HCT116 (cell line): ENCODE measurements around the gene DCLRE1A. TPM values are rescaled to one million over a fixed set of nuclear protein-coding genes. Genes with fewer than 3 reads are reported as not detected.

Experiments used
- CBX3 ChIP-seq: IDR thresholded peaks from 2 replicates; pipeline ENCODE4 v1.6.1; 2012; ENCODE audit warnings: low read depth
- EZH2phosphoT487 ChIP-seq: fragments of 200-600 bp; IDR thresholded peaks from 2 replicates; pipeline ENCODE4 v1.6.1; 2018; ENCODE audit warnings: antibody characterized with exemption, borderline replicate concordance
- FOSL1 ChIP-seq: IDR thresholded peaks from 2 replicates; pipeline ENCODE4 v1.6.1; 2012; ENCODE audit warnings: low read depth
- MAX ChIP-seq: IDR thresholded peaks from 2 replicates; pipeline ENCODE4 v1.6.1; 2012
- SIN3A ChIP-seq: IDR thresholded peaks from 2 replicates; pipeline ENCODE4 v1.6.1; 2012; ENCODE audit warnings: low read depth
- total RNA-seq: library from RNA; stranded (reverse); gene quantifications from one replicate; pipeline ENCODE4 v1.2.1, GENCODE V29; 2021; ENCODE audit not compliant: unreplicated experiment
- TF ChIP-seq, protein P1 (sequence below): IDR thresholded peaks from 2 replicates; pipeline ENCODE4 v1.6.1; 2011; ENCODE audit warnings: mild to moderate bottlenecking, low read length, moderate library complexity; ENCODE audit not compliant: insufficient replicate concordance; ENCODE audit errors: extremely low read depth
- TF ChIP-seq, protein P2 (sequence below): IDR thresholded peaks from 2 replicates; pipeline ENCODE4 v1.6.1; 2012

Gene DCLRE1A
- total RNA-seq, 1 experiment from 2014 or later, result 13.9 TPM

DNA sequence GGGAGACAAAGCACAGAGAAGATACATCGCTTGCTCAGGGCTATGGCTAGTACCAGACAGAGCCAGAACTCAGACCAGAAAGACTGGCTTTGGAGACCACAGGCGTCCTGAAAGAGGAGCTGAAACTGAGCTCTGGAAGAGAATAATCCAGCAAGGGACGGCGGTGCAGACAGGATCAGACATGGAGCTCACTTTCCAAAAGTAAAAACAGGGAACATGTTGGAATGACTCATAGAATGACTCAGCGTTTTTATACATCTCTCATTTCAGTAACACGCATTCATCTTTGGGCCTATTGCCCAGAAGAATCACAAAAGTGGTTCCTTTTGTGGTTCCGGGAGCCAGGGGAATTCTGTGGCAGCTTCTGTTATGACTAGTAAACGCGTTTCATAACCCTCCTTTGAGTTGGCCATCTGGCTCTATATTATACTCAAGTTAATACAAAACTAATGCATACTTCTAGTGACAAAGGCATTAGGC, 65.2 kb downstream of the DCLRE1A start (continued):
- 0 out of 2 replicates have a peak, but pooled peaks have one; percentile 17 for TF ChIP-seq MAX
- TF ChIP-seq CBX3, result peak; percentile 39; the same call in 1 of the 2 replicates
- no peak for TF ChIP-seq EZH2phosphoT487
- TF ChIP-seq, protein P1, sequence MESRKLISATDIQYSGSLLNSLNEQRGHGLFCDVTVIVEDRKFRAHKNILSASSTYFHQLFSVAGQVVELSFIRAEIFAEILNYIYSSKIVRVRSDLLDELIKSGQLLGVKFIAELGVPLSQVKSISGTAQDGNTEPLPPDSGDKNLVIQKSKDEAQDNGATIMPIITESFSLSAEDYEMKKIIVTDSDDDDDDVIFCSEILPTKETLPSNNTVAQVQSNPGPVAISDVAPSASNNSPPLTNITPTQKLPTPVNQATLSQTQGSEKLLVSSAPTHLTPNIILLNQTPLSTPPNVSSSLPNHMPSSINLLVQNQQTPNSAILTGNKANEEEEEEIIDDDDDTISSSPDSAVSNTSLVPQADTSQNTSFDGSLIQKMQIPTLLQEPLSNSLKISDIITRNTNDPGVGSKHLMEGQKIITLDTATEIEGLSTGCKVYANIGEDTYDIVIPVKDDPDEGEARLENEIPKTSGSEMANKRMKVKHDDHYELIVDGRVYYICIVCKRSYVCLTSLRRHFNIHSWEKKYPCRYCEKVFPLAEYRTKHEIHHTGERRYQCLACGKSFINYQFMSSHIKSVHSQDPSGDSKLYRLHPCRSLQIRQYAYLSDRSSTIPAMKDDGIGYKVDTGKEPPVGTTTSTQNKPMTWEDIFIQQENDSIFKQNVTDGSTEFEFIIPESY, result no peak
- TF ChIP-seq FOSL1, result peak; percentile 95
- TF ChIP-seq, protein P2, sequence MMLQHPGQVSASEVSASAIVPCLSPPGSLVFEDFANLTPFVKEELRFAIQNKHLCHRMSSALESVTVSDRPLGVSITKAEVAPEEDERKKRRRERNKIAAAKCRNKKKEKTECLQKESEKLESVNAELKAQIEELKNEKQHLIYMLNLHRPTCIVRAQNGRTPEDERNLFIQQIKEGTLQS, result no peak
- TF ChIP-seq SIN3A, result no peak

Other genes starting within 250 kb of the DCLRE1A start
- not detected for gene NRAP, start 190.0 kb downstream of the DCLRE1A start, total RNA-seq
- gene CASP7, start 174.2 kb downstream of the DCLRE1A start, total RNA-seq, result 30.5 TPM
- gene PLEKHS1, start 102.4 kb downstream of the DCLRE1A start, total RNA-seq, result not detected
- 56.3 TPM for gene NHLRC2, start 579 bp upstream of the DCLRE1A start, total RNA-seq
- gene ADRB1, start 189.8 kb upstream of the DCLRE1A start, total RNA-seq, result 0.89 TPM